Caco-2 (cell line): Measurements from ENCODE around the gene HHIPL1. TPM values are rescaled to one million over a fixed set of nuclear protein-coding genes. Genes with fewer than 3 reads are reported as not detected.
A peak's percentile ranks its signal among the peaks of the same experiment; 100 is the strongest.

Experiments used
- BruUV-seq: library from RNA; stranded (reverse); fragments of 400-500 nt; replicated peaks from 2 replicates; lab custom pipeline; 2021; lab: Mats Ljungman, UMichigan
- CTCF ChIA-PET: fragments of 300-600 bp; sonication (Branson Sonifier 250); formaldehyde crosslinking; loops from one replicate; lab custom pipeline; 2022; ENCODE audit warnings: antibody characterized with exemption; lab: Charles Lee
- POLR2A ChIA-PET: fragments of 300-600 bp; sonication (Branson Sonifier 250); formaldehyde crosslinking; loops from one replicate; lab custom pipeline; 2022; ENCODE audit warnings: antibody characterized with exemption; lab: Charles Lee
- DNase-seq, 2 experiments: peaks; one replicate each; pipeline versions ENCODE4 v3.0.0 to v3.0.0-alpha.2; 2020 to 2022
- H3K27me3 ChIP-seq: replicated peaks from 2 replicates; pipeline ENCODE4 v1.6.0; 2011; ENCODE audit warnings: low read length; ENCODE audit not compliant: control insufficient read depth, insufficient read depth
- H3K36me3 ChIP-seq: 2 replicates; pipeline ENCODE4 v1.5.1; 2011; ENCODE audit warnings: low read length; ENCODE audit not compliant: control insufficient read depth, insufficient read depth
- H3K4me1 ChIP-seq: fragments of 250-450 bp; sonication (Bioruptor Pico); 2 replicates; pipeline ENCODE4 v1.5.1; 2020; ENCODE audit warnings: mild to moderate bottlenecking
- H3K4me3 ChIP-seq: 2 replicates; pipeline ENCODE4 v1.5.1; 2011; ENCODE audit warnings: low read depth, mild to moderate bottlenecking, control low read depth, low read length
- H3K9me3 ChIP-seq: fragments of 250-450 bp; sonication (Bioruptor Pico); 2 replicates; pipeline ENCODE4 v1.5.1; 2020; ENCODE audit warnings: mild to moderate bottlenecking, moderate library complexity
- H3K27ac Mint-ChIP-seq: one replicate; pipeline ENCODE4 v1.8.0; 2022; ENCODE audit warnings: mixed read lengths; ENCODE audit not compliant: unreplicated experiment
- H3K27me3 Mint-ChIP-seq: one replicate; pipeline ENCODE4 v1.8.0; 2022; ENCODE audit warnings: mixed read lengths; ENCODE audit not compliant: insufficient read depth, unreplicated experiment
- H3K36me3 Mint-ChIP-seq: one replicate; pipeline ENCODE4 v1.8.0; 2022; ENCODE audit warnings: mild to moderate bottlenecking, mixed read lengths; ENCODE audit not compliant: insufficient read depth, unreplicated experiment
- H3K4me1 Mint-ChIP-seq: one replicate; pipeline ENCODE4 v1.8.0; 2022; ENCODE audit warnings: low read depth, mixed read lengths; ENCODE audit not compliant: unreplicated experiment
- H3K4me3 Mint-ChIP-seq: one replicate; pipeline ENCODE4 v1.8.0; 2022; ENCODE audit warnings: mild to moderate bottlenecking, moderate library complexity, mixed read lengths; ENCODE audit not compliant: unreplicated experiment
- H3K9me3 Mint-ChIP-seq: one replicate; pipeline ENCODE4 v1.8.0; 2022; ENCODE audit warnings: mixed read lengths; ENCODE audit not compliant: unreplicated experiment
- CTCF ChIP-seq, 2 experiments: fragments of 200-600 bp in 1 of 2; IDR thresholded peaks; 1 replicate in 1 of 2; 2 replicates in 1 of 2; pipeline versions ENCODE4 v1.5.1 to v1.8.0; 2011 to 2022; ENCODE audit warnings: antibody characterized with exemption in 1 of 2, control low read depth in 1 of 2, inconsistent platforms in 1 of 2, low read depth in 1 of 2, low read length in 1 of 2, mild to moderate bottlenecking in 1 of 2, moderate library complexity in 1 of 2; ENCODE audit not compliant: insufficient read depth in 1 of 2, severe bottlenecking in 1 of 2, unreplicated experiment in 1 of 2
- intact Hi-C: fragments of 100-400 bp; cut with micrococcal nuclease; formaldehyde crosslinking; loops from one replicate; pipeline ENCODE4 v1.10.0; 2022; ENCODE audit not compliant: unreplicated experiment
- total RNA-seq: library from RNA; stranded (reverse); gene quantifications from 2 replicates; pipeline ENCODE4 v1.2.3, GENCODE V29; 2022

Gene HHIPL1
- total RNA-seq, 1 experiment from 2014 or later, result 2.9 TPM

GRCh38 chr14:99602054-99602787 is 42.7 kb upstream of the HHIPL1 start:
- Histone ChIP-seq H3K9me3 (no peaks in the 10 kb centered on the region), H3K4me1 (peaks cover 51% of the 10 kb centered on the region), H3K4me3 (peak overlapping the region; percentile 67), H3K27me3 (no peaks in the 10 kb centered on the region), H3K36me3 (no peaks in the 10 kb centered on the region)
- ChIA-PET POLR2A (interaction anchor here (1.2 to 1.4 kb wide), 2 partner anchors 22 to 121 kb away, joined by 4 to 9 read pairs; partner anchors contain the start of genes CCNK and SETD3), CTCF (interaction anchor here (0.8 to 1.8 kb wide), 6 partner anchors 27 to 80 kb away, joined by 3 to 14 read pairs (median 4); no protein-coding TSS in a partner anchor)
- Mint-ChIP-seq H3K27ac (peak overlapping the region; percentile 50), H3K4me1 (peaks cover 42% of the 10 kb centered on the region), H3K36me3 (no peaks in the 10 kb centered on the region), H3K27me3 (no peaks in the 10 kb centered on the region), H3K9me3 (no peaks in the 10 kb centered on the region), H3K4me3 (peak overlapping the region; percentile 88)
- TF ChIP-seq CTCF (IDR thresholded peaks at IDR 0.05; ENCODE audit: insufficient read depth in 1 of 2, low read depth in 1 of 2, low read length in 1 of 2, severe bottlenecking in 1 of 2, unreplicated experiment in 1 of 2), result no peak
- intact Hi-C loops, result loop anchor here (1.0 to 5.0 kb wide), 3 partner anchors 28 to 80 kb away; partner anchors contain the start of gene CYP46A1
- DNase-seq, result peak in 1 of 2 experiments; percentile 33
- no TSS peak for BruUV-seq

- no peak for DNase-seq
- Mint-ChIP-seq H3K4me1 (peaks cover 35% of the 10 kb centered on the region), H3K36me3 (no peaks in the 10 kb centered on the region), H3K27me3 (no peaks in the 10 kb centered on the region), H3K4me3 (peak overlapping the region; percentile 88), H3K27ac (peak overlapping the region; percentile 50), H3K9me3 (no peaks in the 10 kb centered on the region)
- BruUV-seq, result no TSS peak
- ChIA-PET CTCF (interaction anchor here (0.8 to 3.1 kb wide), 6 partner anchors 23 to 80 kb away, joined by 3 to 12 read pairs (median 4); no protein-coding TSS in a partner anchor), POLR2A (interaction anchor here (0.5 to 2.9 kb wide), 7 partner anchors 12 to 122 kb away, joined by 3 to 12 read pairs (median 5); partner anchors contain the start of genes CCNK and SETD3)
- TF ChIP-seq CTCF (IDR thresholded peaks at IDR 0.05; ENCODE audit: insufficient read depth in 1 of 2, low read depth in 1 of 2, low read length in 1 of 2, severe bottlenecking in 1 of 2, unreplicated experiment in 1 of 2), result no peak
- H3K4me1 ChIP-seq, result peaks cover 44% of the 10 kb centered on the region
- H3K27me3 ChIP-seq, result no peaks in the 10 kb centered on the region
- no peaks in the 10 kb centered on the region for H3K9me3 ChIP-seq
- no peaks in the 10 kb centered on the region for H3K36me3 ChIP-seq
- peak overlapping the region; percentile 67 for H3K4me3 ChIP-seq
- intact Hi-C loops, result loop anchor here (1.0 to 5.0 kb wide), 3 partner anchors 29 to 79 kb away; partner anchors contain the start of gene CYP46A1
Observed at GRCh38 chr14:99602788-99603415, 42.0 kb upstream of the HHIPL1 start.
